HG02885 (cell line): ENCODE data around the gene SRSF7.
"Not testable (repeated sequence)": the region's sequence is repeated elsewhere in the genome, so short reads cannot be mapped to it uniquely, and the experiment has no call there.

Experiments used
- ATAC-seq: cut with Tn5 transposase; IDR thresholded peaks from one replicate; pipeline ENCODE4 v1.9.1; 2021; ENCODE audit warnings: mild to moderate bottlenecking; ENCODE audit not compliant: unreplicated experiment, poor library complexity

SRSF7 gene

GRCh38 chr2:38755891-38756290, 4.7 kb upstream of the SRSF7 start:
- ATAC-seq, result not testable (repeated sequence)

DNA sequence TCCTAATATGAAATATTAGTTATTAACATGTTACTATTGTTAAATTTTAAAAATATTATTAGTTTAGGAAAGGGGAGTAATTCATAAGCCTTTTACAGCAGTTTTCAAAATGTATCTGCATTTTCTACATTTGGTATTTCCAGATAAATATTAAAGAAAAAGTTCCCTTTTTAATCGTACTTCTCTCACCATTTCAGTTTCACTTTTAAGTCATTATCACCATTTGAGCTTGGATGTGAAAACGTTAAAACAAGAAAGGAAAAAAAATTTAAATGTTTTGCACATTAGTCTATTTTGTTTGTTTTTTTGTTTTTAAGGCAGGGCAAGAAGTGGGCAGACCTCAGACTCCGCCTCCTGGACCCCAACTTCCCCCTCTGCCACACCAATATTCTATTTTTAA, 3.3 kb upstream of the SRSF7 start:
- ATAC-seq, result no peak

DNA sequence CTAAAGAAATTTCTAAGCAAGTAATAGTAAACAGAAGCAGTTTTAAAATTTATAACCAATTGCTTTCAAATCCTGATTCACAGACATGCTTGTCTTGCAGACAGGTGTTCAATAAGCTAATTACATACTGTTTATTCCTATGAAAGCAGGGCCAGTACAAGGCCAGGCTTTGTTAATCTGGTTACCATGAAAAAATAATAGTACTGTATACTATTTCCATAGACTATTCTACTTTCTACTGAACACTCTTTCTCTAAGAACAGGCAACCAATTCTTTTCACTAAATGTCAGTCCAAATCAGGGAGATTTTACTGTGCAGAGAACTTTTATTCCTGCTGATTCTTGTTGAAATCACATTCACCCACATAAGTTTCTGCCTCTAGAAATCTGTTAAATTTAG, 2.9 kb upstream of the SRSF7 start:
- no peak for ATAC-seq

GRCh38 chr2:38751596-38752410, 642 bp upstream of the SRSF7 start:
- ATAC-seq, result no peak

- ATAC-seq, result peak; percentile 34
These were observed 910 bp downstream of the SRSF7 start for GRCh38 chr2:38750011-38750890.

- no peak for ATAC-seq
These were observed 2.0 kb downstream of the SRSF7 start for GRCh38 chr2:38748943-38749804.

GRCh38 chr2:38748391-38748790, 2.8 kb downstream of the SRSF7 start:
- no peak for ATAC-seq

DNA sequence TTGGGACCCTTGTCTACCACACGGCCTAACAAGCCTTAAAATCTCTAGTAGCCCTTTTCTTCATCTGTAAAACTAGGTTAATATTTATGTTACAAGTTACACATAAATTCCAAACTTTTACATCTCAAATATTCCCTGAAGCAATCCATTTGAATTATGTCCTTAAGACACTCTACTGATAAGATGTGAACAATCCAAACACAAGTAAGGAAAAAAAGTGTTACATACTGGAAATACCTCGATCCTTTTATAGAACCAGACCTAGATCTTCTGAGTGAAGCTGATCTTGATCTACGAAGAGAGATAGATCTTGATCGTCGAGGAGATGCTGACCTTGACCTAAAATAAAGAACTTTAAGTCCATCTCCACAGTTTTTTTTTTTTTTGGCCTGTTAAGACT, 3.3 kb downstream of the SRSF7 start:
- no peak for ATAC-seq

DNA sequence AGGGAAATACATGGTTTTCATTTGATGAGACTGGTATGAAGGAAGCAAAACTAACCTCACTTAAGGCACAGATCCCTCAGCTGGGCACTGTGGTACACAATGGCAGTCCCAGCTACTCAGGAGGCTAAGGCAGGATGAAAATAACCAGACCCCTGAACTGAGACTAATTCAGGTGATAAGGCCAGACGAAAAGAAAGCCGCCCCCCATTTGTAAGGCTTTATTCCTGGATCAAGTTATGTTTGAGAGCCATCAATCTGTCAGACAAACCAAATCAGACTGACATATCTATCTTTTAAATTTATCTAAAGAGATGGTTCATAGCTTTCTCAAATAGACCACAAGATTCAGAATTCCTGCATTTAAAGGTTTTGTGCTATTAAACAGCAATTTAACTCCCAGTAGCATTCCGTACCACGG, 4.1 kb downstream of the SRSF7 start:
- no peak for ATAC-seq

DNA sequence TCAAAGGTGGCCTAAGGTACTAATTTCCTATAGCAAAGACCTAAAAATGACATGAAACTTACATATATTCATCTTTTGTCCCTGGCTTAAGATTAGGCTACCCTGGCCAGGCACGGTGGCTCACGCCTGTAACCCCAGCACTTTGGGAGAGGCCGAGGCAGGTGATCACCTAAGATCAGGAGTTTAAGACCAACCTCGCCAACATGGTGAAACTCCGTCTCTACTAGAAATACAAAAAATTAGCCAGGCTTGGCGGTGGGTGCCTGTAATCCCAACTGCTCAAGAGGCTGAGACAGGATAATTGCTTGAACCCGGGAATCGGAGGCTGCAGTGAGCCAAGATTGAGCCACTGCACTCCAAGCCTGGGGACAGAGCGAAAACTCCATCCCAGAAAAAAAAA, 5.9 kb downstream of the SRSF7 start:
- no peak for ATAC-seq

DNA sequence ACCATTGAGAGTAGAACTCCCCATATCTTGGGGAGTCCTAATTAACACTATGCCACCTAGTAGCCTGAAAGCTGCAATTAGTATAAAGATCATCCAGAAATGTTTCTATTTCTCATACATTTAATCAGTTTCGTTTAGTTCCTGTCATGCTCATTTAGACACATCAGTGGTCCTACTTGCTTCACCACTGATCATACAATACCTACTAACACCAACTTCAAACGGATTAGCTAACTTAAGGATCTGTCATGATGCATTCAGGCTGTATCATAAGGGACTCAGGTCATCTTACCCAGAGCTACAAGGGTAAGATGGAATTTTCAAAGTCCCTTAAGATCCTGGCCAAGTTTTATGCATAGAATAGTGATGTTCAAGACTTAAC, 6.8 kb downstream of the SRSF7 start:
- ATAC-seq, result no peak

- no peak for ATAC-seq
These were observed 7.3 kb downstream of the SRSF7 start for GRCh38 chr2:38743672-38744398.

DNA sequence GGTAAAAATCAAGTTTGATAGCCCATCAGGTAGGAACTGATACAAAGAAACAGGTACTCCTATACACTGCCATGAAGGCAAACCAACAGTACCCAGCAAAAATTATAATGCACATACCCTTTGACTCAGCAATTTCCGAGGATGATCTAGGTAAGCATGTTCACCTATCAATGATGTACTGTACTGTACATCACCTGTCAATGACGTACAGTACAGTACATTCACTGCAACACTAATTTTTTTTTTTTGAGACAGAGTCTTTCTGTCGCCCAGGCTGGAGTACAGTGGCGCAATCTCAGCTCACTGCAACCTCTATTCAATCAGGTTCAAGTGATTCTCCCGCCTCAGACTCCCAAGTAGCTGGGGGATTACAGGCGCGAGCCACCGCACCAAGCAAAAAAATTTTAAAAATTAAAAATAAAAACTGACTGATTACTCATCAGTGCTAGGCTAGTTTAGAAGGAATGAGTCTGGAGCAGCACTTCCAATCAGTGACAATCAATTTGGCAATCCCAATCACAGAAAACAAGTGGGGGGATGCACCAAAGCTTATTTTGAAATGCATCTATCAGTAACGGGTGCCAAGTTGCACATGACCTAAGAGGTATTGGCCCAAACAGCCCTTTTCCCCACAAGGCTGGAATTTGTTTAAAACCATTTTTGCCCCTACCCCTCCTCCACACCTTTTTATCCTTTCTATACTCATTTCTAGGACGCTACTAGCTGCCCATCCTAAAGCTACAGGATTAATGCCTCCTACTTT, 8.2 kb downstream of the SRSF7 start:
- ATAC-seq, result no peak

DNA sequence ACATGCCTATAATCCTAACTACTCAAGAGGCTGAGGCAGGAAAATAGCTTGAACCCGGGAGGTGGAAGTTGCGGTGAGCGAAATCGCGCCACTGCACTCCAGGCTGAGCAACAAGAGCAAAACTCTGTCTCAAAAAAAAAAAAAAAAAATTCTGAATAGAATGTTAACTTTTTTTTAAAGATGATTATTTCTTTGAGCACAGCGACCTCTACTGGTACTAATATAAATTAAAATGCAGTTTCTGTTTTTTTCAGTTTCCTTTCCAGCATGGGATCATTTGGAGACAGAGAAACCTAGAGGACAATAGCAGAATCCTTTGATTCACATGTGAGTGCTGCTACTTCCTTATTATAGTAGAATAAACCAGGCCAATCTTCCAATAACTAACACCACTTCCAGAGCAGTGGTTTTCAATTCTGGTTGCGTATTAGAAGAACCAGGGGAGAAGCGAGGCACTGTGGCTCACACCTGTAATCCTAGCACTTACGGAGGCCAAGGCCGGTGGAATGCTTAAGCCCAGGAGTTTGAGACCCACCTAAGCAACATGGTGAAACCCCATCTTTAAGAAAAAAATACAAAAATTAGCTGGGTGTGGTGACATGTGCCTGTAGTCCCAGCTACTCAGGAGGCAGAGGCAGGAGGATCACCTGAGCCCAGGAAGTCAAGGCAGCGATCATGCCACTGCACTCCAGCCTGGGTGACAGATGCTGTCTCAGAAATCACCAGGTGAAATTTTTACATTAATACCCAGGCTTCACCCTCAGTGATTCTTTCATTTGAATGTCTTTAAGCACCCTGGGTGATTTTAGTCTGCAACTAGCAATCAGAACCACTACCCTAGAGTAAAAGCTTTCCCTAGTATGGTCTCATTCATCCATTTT, 10.1 kb downstream of the SRSF7 start:
- ATAC-seq, result no peak

- no peak for ATAC-seq
These were observed 11.6 kb downstream of the SRSF7 start for GRCh38 chr2:38739524-38739923.

GRCh38 chr2:38737925-38738324, 13.2 kb downstream of the SRSF7 start:
- ATAC-seq, result no peak

DNA sequence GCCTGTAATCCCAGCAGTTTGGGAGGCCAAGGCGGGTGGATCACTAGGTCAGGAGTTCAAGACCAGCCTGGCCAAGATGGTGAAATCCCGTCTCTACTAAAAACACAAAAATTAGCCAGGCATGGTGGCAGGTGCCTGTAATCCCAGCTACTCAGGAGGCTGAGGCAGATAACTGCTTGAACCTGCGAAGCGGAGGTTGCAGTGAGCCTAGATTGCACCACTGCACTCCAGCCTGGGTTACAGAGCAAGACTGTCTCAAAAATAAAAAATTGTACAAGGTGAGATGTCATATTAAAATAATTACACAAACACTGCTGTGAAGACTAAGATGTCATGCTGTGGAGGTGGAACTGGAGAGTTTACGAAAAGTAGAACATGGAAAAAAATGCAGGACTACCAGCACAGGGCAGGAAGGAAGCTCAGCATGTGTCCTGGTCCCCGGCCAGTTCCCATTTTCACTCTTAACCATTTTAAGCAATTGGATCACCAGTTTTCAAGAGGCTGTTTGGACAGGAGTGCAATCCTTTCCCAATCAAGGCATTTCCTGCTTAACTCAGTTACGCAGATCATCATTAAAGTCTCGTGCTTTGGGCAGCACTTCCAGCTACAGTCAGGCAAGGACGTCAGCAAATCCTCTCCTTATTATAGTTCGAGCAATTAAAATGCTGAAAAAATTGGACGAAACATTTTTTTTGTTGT, 14.0 kb downstream of the SRSF7 start:
- not testable (repeated sequence) for ATAC-seq

GRCh38 chr2:38735999-38736320, 15.2 kb downstream of the SRSF7 start:
- no peak for ATAC-seq
